ENCODE data around the gene LPP.

The LPP gene

GRCh38 chr3:188380252-188380651 lies 226.3 kb downstream of the LPP start:
- TF ChIP-seq, protein P1, sequence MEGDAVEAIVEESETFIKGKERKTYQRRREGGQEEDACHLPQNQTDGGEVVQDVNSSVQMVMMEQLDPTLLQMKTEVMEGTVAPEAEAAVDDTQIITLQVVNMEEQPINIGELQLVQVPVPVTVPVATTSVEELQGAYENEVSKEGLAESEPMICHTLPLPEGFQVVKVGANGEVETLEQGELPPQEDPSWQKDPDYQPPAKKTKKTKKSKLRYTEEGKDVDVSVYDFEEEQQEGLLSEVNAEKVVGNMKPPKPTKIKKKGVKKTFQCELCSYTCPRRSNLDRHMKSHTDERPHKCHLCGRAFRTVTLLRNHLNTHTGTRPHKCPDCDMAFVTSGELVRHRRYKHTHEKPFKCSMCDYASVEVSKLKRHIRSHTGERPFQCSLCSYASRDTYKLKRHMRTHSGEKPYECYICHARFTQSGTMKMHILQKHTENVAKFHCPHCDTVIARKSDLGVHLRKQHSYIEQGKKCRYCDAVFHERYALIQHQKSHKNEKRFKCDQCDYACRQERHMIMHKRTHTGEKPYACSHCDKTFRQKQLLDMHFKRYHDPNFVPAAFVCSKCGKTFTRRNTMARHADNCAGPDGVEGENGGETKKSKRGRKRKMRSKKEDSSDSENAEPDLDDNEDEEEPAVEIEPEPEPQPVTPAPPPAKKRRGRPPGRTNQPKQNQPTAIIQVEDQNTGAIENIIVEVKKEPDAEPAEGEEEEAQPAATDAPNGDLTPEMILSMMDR (conservative IDR thresholded peaks at IDR 0.05; ENCODE audit: low read depth): no peak
- DNase-seq (ENCODE audit: low spot score): no peak
- POLR2A ChIA-PET (ENCODE audit: low non-redundant PET): no interaction called here
- CTCF ChIA-PET: interaction anchor here (0.6 to 1.0 kb wide), 2 partner anchors 82 to 182 kb away, joined by 3 to 6 read pairs; no protein-coding TSS in a partner anchor
- no peak overlapping the region for H3K27ac ChIP-seq

DNA sequence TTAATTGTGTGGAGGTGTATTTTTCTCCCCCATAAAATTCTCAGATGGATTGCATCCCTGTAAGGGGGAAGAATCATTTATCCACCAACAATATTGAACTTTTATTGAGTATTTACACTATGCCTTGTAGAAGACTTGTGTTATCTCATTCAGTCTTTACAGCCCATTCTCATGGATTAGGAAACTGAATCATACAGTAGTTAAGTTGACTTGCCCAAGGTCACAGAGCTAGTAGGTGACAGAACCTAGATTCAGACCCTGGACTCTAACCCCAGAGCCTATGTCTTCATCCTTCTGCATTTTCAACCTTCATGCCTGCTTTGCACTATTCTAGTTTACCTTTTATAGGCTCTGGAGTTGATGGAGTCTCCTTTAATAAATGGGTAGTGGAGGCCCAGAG lies 226.8 kb downstream of the LPP start:
- DNase-seq (ENCODE audit: low spot score): no peak
- no peak overlapping the region for H3K27ac ChIP-seq
- TF ChIP-seq, protein P1 (conservative IDR thresholded peaks at IDR 0.05; ENCODE audit: low read depth): no peak
- POLR2A ChIA-PET (ENCODE audit: low non-redundant PET): no interaction called here
- CTCF ChIA-PET: no interaction called here

GRCh38 chr3:188383748-188384147 lies 229.8 kb downstream of the LPP start:
- H3K27ac ChIP-seq: no peak overlapping the region
- TF ChIP-seq, protein P1 (conservative IDR thresholded peaks at IDR 0.05; ENCODE audit: low read depth): no peak
- POLR2A ChIA-PET (ENCODE audit: low non-redundant PET): no interaction called here
- no peak for DNase-seq (ENCODE audit: low spot score)
- CTCF ChIA-PET: no interaction called here

DNA sequence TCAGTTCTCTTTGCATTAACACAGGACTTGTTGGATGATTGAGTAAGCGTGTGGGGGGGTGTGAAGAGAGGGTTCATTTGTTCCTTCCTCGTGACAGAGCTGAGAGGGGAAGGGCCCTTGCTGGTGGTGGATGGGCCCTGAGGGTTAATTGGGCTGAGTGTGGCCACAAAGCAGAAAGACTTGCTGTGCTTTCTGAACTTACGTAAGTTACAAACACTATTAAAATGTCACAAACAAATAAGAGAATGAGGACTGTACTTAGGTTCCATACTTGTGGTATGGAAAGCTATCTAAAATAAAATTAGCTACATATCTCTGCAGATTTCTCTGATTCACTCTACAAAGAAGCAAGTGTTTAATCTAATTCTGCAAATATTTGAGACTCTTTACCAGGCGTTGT lies 231.3 kb downstream of the LPP start:
- no peak for DNase-seq (ENCODE audit: low spot score)
- TF ChIP-seq, protein P1 (conservative IDR thresholded peaks at IDR 0.05; ENCODE audit: low read depth): no peak
- H3K27ac ChIP-seq: no peak overlapping the region
- ChIA-PET CTCF (interaction anchor here (0.6 kb wide), 1 partner anchor 261 kb away, joined by 3 read pairs; no protein-coding TSS in a partner anchor), POLR2A (ENCODE audit: low non-redundant PET) (no interaction called here)

- POLR2A ChIA-PET (ENCODE audit: low non-redundant PET): interaction anchor here (0.6 kb wide), 1 partner anchor 8 kb away, joined by 4 read pairs; no protein-coding TSS in a partner anchor
- H3K27ac ChIP-seq: peak overlapping the region; percentile 63
These were observed 235.9 kb downstream of the LPP start for GRCh38 chr3:188389711-188390342.

GRCh38 chr3:188390343-188390718 lies 236.4 kb downstream of the LPP start:
- DNase-seq (ENCODE audit: low spot score): no peak
- H3K27ac ChIP-seq: no peak overlapping the region
- CTCF ChIA-PET: interaction anchor here (0.8 kb wide), 1 partner anchor 650 kb away, joined by 4 read pairs; no protein-coding TSS in a partner anchor
- POLR2A ChIA-PET (ENCODE audit: low non-redundant PET): interaction anchor here (0.6 kb wide), 1 partner anchor 9 kb away, joined by 4 read pairs; no protein-coding TSS in a partner anchor
- TF ChIP-seq, protein P1 (conservative IDR thresholded peaks at IDR 0.05; ENCODE audit: low read depth): no peak

More at GRCh38 chr3:188389711-188390342, 235.9 kb downstream of the LPP start:
- CTCF ChIA-PET: interaction anchor here (0.8 kb wide), 1 partner anchor 650 kb away, joined by 4 read pairs; no protein-coding TSS in a partner anchor
- DNase-seq (ENCODE audit: low spot score): peak; percentile 39
- TF ChIP-seq, protein P1 (conservative IDR thresholded peaks at IDR 0.05; ENCODE audit: low read depth): no peak
